GM13976 (cell line): ENCODE measurements around the gene UBQLN1.
"Not testable (repeated sequence)": the region's sequence is repeated elsewhere in the genome, so short reads cannot be mapped to it uniquely, and the experiment has no call there.

Source experiments
- DNase-seq: peaks from one replicate; pipeline ENCODE4 v3.0.0; 2012; ENCODE audit warnings: low spot score
- in situ Hi-C: fragments of 300-500 bp; cut with MboI; formaldehyde crosslinking; loops from one replicate; pipeline ENCODE4 v1.12.0; 2022; ENCODE audit warnings: low sequenced_read_pairs, mixed read lengths, inconsistent platforms; ENCODE audit not compliant: unreplicated experiment
- TF ChIP-seq, protein P1 (sequence below): IDR thresholded peaks from 2 replicates; pipeline ENCODE4 v1.5.1; 2012; ENCODE audit warnings: borderline replicate concordance, mild to moderate bottlenecking; ENCODE audit not compliant: insufficient read depth; ENCODE audit errors: extremely low read depth, missing control alignments, control extremely low read depth

The UBQLN1 gene

GRCh38 chr9:83707768-83708514 is at the start of gene UBQLN1:
TSS of gene UBQLN1 (minus strand) at chr9:83707958. CDS start at chr9:83707679, 279 bp downstream.
- DNase-seq = peak; percentile 95
- in situ Hi-C loops = no loop called here
- TF ChIP-seq, protein P1, sequence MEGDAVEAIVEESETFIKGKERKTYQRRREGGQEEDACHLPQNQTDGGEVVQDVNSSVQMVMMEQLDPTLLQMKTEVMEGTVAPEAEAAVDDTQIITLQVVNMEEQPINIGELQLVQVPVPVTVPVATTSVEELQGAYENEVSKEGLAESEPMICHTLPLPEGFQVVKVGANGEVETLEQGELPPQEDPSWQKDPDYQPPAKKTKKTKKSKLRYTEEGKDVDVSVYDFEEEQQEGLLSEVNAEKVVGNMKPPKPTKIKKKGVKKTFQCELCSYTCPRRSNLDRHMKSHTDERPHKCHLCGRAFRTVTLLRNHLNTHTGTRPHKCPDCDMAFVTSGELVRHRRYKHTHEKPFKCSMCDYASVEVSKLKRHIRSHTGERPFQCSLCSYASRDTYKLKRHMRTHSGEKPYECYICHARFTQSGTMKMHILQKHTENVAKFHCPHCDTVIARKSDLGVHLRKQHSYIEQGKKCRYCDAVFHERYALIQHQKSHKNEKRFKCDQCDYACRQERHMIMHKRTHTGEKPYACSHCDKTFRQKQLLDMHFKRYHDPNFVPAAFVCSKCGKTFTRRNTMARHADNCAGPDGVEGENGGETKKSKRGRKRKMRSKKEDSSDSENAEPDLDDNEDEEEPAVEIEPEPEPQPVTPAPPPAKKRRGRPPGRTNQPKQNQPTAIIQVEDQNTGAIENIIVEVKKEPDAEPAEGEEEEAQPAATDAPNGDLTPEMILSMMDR = no peak

- peak; percentile 17 for DNase-seq
- in situ Hi-C loops = no loop called here
- TF ChIP-seq, protein P1 = no peak
Measured at GRCh38 chr9:83754383-83754977, 46.7 kb upstream of the UBQLN1 start.

DNA sequence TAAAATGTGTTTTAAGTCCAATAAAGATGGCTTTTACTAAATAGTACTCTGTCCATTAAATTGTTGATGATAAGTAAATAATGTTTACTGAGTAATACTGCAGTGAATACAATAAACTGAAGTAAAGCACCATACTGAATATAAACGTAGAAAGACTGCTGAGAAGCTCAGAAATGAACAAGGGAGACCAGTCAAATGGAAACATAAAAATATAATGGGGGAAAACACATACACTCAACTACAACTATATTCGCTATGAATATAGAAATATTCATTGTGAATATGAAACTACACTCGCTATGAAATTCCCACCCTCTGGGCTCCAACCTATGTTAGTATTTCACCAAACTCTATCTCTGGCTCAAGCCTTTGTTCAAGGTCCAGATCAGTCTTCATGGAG is 41.9 kb upstream of the UBQLN1 start:
- no peak for DNase-seq
- TF ChIP-seq, protein P1 = no peak
- in situ Hi-C loops = no loop called here

DNA sequence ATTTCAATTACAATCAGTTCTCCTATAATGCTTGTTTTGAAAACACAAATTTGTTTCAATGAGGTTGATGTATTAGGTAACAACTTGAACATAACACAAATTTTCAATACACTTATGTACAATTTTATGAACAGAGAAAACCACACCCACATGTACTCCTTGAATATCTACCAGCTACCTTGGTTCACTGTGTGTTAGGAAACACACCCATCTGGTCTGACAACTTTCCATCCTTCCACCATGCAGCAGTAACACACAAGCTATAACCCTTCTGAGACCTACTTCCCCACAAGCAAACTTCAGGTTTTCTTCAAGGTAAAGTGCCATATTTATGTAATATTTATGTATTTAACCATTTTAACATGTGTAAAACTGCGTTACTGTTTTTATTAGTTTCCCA is 36.4 kb upstream of the UBQLN1 start:
- TF ChIP-seq, protein P1 = no peak
- DNase-seq = no peak
- in situ Hi-C loops = no loop called here

DNA sequence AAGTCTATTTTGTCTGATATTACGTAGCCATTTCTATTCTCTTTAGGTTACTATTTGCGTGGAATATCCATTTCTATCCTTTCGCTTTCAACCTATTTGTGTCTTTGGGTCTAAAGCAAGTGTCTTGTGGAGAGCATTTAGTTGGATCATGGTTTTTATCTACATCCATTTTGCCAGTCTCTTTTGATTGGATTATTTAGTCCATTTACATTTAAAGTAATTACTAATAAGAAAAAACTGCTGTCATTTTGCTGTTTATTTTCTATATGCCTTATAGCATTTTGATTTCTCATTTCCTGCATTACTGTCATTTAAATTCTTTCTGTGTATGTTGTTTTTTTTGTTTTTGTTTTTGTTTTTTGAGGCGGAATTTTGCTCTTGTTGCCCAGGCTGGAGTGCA is 26.0 kb upstream of the UBQLN1 start:
- TF ChIP-seq, protein P1 = no peak

GRCh38 chr9:83728591-83729368 is 21.0 kb upstream of the UBQLN1 start:
- DNase-seq, in situ Hi-C loops: not testable (repeated sequence)

More for the DNA sequence above, 26.0 kb upstream of the UBQLN1 start:
- no peak for DNase-seq
- in situ Hi-C loops = no loop called here

- TF ChIP-seq, protein P1 = no peak
- no peak for DNase-seq
- in situ Hi-C loops = no loop called here
Measured at GRCh38 chr9:83724436-83724835, 16.7 kb upstream of the UBQLN1 start.
